ENCODE results near the gene UTS2B.

UTS2B gene

DNA sequence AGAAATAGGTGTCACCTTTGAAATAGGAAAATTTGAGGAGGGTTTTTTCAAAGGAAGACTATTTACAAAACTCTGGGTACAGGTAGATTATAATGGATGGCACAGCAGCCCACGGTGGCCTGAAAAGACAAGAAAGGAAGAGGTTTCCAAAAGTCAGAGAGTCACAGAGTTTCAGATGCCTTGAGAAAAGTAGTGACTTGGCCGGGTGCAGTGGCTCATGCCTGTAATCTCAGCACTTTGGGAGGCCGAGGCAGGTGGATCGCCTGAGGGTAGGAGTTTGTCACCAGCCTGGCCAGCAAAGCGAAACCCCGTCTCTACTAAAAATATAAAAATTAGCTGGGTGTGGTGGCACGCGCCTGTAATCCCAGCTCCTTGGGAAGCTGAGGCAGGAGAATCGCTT, 96.1 kb downstream of the UTS2B start:
- no peak overlapping the region for H3K4me3 ChIP-seq (ENCODE audit: low read length)
- no peak for DNase-seq (ENCODE audit: low read depth)
- TF ChIP-seq, protein P1, sequence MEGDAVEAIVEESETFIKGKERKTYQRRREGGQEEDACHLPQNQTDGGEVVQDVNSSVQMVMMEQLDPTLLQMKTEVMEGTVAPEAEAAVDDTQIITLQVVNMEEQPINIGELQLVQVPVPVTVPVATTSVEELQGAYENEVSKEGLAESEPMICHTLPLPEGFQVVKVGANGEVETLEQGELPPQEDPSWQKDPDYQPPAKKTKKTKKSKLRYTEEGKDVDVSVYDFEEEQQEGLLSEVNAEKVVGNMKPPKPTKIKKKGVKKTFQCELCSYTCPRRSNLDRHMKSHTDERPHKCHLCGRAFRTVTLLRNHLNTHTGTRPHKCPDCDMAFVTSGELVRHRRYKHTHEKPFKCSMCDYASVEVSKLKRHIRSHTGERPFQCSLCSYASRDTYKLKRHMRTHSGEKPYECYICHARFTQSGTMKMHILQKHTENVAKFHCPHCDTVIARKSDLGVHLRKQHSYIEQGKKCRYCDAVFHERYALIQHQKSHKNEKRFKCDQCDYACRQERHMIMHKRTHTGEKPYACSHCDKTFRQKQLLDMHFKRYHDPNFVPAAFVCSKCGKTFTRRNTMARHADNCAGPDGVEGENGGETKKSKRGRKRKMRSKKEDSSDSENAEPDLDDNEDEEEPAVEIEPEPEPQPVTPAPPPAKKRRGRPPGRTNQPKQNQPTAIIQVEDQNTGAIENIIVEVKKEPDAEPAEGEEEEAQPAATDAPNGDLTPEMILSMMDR (conservative IDR thresholded peaks at IDR 0.05; ENCODE audit: low read length), result no peak

DNA sequence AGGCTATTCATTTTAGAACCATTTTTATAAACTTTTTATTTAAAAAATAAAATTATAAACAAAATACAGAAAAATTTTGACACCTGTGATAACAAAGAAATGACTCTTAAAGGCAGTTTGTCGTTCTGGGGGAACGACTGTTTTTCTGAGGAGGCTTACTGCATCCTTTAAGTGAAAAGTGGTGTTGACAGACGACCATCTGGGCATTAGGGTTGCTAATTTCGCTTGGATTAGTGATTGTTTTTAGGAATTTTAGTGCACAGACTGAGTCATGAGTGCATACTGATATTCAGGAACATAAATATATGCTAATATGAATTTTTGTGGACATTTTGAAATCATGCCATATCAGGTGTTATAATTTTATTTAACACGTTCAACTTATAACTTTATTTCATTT, 102.8 kb downstream of the UTS2B start:
- H3K4me3 ChIP-seq (ENCODE audit: low read length), result no peak overlapping the region
- TF ChIP-seq, protein P1 (conservative IDR thresholded peaks at IDR 0.05; ENCODE audit: low read length), result no peak
- DNase-seq (ENCODE audit: low read depth), result no peak

DNA sequence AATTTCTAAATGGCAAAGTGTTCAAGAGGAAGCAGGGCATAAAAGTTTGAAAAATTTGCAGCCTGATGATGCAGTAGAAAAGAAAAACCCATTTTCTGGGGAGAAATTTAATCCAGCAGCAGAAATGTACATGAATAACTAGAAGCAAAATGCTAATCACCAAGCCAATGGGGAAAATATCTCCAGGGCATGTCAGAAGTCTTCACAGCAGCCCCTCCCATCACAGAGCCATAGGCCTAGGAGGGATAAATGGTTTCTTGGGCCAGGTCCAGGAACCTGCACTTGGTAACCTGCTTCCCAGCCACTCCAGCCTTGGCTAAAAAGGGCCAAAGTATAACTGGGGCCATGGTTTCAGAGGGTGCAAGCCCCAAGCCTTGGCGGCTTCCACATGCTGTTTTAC, 108.7 kb downstream of the UTS2B start:
- no peak for DNase-seq (ENCODE audit: low read depth)
- TF ChIP-seq, protein P1 (conservative IDR thresholded peaks at IDR 0.05; ENCODE audit: low read length), result no peak
- no peak overlapping the region for H3K4me3 ChIP-seq (ENCODE audit: low read length)

DNA sequence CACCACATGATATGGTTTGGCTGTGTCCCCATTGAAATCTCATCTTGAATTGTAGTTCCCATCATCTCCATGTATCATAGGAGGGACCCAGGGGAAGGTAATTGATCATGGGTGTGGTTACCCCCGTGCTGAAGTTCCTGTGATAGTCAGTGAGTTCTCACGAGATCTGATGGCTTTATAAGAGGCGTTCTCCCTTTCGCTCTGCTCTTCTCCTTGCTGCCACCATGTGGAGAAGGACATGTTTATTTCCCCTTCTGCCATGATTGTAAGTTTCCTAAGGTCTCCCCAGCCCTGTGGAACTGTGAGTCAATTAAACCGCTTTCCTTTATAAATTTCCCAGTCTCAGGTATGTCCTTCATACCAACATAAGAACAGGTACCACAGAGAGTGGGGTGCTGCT, 109.4 kb downstream of the UTS2B start:
- TF ChIP-seq, protein P1 (conservative IDR thresholded peaks at IDR 0.05; ENCODE audit: low read length), result no peak
- DNase-seq (ENCODE audit: low read depth), result no peak
- no peak overlapping the region for H3K4me3 ChIP-seq (ENCODE audit: low read length)

DNA sequence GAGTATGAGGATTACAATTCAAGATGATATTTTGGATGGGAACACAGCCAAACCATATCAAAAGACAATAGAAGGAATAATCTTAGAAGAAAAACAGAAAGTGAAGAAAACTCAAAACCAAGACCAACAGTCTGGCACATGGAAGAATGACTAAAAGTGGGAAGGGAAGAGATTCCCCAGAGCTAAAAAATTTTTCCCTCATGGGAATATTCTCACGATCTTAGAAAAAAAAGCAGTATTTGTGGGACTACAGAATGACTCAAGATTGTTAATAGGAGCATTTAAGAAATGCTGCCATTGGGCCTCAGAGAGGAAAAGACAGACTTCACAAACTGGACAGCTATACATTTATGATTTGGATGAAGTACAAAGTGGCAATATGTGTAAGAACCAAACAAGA, 113.0 kb downstream of the UTS2B start:
- TF ChIP-seq, protein P1 (conservative IDR thresholded peaks at IDR 0.05; ENCODE audit: low read length), result no peak
- no peak overlapping the region for H3K4me3 ChIP-seq (ENCODE audit: low read length)
- DNase-seq (ENCODE audit: low read depth), result peak; percentile 38

All from AG10803 (cell line).